HG02571 (cell line): ENCODE data around the gene EFNA4.

Source experiments
- ATAC-seq: cut with Tn5 transposase; IDR thresholded peaks from one replicate; pipeline ENCODE4 v1.9.1; 2021; ENCODE audit warnings: mild to moderate bottlenecking, moderate library complexity; ENCODE audit not compliant: unreplicated experiment

The EFNA4 gene

DNA sequence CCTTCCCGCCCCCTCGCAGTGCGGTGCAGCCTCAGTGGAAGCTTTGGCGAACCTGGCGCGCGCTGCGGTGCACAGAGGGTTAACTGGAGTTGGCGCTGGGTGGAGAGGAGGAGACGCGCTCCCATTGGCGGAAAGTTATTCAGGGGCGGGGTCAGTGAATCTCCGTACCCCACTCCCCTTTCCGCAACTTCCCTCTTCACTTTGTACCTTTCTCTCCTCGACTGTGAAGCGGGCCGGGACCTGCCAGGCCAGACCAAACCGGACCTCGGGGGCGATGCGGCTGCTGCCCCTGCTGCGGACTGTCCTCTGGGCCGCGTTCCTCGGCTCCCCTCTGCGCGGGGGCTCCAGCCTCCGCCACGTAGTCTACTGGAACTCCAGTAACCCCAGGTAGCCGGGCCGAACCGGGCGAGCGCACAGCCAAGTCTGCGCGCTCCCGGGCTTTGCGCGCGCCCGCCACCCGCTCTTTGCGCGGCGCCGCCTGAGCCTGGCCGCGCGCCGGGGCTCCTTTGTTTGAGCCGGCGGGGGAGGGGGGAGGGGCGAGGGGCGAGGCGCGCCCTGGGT is at the start of gene EFNA4:
Gene EFNA4 (plus strand): TSS at position 191 of the 561 bp plus-strand sequence. CDS start 84 bp downstream, at position 275.
- peak; percentile 62 for ATAC-seq

GRCh38 chr1:155014709-155015508 is 48.6 kb upstream of the EFNA4 start:
- no peak for ATAC-seq

- no peak for ATAC-seq
Observed at GRCh38 chr1:155015527-155016230, 47.9 kb upstream of the EFNA4 start.

GRCh38 chr1:155016231-155016831 is 47.2 kb upstream of the EFNA4 start:
- no peak for ATAC-seq

DNA sequence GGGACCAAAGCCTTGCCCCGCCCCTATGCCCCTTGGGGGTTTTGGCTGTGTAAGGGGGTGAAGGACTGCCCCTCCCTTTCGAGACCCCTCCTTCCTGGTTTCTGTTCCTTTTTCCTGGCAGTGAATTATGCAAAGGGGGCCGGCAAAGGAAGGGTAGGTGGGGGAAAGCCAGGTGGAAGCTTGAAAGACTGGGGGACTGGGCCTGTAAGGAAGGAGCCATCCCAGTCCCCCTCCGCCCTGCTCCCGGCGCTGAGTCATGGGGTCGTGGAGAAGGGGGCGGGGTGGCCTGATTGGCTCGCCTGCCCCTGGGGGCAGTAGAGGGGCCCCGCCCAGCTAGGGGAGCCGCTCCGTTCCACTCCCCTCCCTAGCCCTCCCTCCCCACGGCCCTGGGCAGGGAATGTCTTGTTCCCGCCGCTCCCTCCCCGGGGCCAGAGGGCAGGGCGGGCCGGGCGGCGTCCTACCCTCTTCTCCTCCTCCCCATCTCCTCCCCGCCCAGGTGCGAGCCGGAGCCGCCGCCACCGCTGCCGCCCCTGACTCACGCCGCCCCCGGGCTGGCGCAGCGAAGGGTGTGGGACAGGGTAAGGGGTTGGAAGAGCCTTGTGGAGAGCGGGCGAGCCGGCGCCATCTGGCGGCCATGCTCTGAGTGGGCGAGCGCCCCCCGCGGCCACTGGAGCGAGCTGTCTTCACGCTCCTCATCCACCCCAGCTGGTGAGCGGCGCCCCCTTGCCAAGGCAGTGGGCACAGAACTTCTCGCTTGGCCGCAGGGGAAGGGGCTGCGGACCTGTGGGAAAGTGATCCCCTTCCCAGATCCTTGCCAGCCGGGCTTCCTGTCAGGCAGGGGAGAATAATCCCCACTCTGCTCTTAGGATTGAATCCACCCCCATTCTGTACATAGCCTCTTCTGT is 46.2 kb upstream of the EFNA4 start:
- peak; percentile 57 for ATAC-seq

DNA sequence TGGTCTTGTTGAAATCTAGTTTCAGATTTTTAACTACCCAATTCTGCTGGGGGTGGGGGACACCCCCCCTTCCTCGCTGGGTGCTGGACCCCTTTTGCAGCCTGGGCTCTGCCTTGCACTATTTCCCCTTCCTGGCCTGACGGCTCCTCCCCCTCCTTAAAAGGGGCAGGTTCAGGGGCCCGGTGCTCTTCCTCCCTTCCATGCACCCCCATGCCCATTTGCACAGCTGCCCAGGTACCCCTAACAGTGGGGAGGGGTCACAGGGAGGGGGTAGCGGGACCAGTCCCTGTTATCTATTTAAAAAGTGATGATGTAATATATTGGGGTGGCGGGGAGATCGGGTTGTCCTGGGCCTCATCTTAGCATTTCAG is 45.6 kb upstream of the EFNA4 start:
- peak; percentile 18 for ATAC-seq

DNA sequence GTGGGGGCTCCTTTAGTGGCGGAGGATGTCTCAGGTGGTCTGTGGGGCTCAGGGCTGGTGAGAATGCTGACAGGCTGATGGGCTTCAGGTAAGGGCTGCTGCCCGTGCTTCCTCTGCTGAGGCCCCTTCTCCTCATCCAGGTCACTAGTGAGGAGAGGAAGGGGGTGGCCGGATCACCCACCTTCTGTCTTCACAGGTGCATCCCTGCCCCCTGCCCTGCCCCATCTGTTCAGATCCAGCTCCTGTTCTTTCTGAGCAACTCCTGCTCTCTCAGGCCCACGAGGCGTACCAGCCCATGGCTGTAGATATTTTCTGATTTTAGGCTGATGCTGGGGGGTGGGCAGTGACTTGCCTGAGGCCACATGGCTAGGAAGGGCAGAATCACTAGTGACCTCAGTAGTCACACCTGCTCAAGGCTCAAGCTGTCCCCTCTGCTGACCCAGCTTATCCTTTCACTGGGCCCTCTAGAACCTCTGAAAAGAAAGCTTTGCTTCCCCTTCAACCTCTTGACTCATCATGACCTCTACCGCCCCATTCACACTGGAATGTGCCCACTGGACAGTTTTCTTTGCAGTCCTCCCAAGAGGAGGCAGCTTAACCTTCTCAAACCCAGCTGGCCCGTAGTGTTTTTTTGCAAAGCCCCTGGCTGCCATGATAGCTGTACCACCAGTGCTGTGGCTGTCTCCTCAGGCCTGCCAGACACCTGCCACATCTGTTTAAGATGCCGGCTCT is 44.8 kb upstream of the EFNA4 start:
- ATAC-seq, result no peak

GRCh38 chr1:155019377-155020245 is 43.9 kb upstream of the EFNA4 start:
- no peak for ATAC-seq

DNA sequence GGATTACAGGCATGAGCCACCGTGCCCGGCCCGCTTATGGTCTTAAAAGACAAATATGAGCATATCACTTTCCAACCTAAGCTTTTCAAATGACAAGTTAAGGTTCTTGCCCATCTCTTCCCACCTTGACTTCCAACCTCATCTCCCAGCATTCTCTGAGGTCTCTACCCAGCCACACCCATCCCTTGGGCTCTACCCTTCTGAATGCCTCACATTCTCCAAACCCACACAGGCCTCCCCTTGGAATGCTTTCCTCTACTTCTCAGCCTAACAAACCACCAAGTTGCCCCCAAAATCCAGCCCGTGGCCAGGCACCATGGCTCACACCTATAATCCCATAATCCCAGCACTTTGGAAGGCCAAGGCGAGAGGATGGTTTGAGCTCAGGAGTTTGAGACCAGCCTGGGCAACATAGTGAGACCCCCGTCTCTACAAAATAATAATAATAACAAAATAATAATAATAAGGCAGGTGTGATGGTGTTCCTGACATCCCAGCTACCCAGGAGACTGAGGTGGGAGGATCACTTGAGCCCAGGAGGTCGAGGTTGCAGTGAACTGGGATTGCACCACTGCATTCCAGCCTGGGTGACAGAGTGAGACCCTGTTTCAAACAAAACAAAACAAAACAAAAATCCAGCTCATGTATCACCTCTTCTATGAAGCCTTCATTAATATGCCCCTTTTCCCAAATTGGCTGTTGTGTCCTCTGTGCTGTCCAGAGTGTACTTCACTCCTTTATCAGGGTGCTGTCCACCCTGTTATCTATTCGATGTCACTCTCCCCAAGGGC is 41.2 kb upstream of the EFNA4 start:
- no peak for ATAC-seq

GRCh38 chr1:155022927-155023236 is 40.7 kb upstream of the EFNA4 start:
- no peak for ATAC-seq

GRCh38 chr1:155023627-155024026 is 39.9 kb upstream of the EFNA4 start:
- ATAC-seq, result no peak

DNA sequence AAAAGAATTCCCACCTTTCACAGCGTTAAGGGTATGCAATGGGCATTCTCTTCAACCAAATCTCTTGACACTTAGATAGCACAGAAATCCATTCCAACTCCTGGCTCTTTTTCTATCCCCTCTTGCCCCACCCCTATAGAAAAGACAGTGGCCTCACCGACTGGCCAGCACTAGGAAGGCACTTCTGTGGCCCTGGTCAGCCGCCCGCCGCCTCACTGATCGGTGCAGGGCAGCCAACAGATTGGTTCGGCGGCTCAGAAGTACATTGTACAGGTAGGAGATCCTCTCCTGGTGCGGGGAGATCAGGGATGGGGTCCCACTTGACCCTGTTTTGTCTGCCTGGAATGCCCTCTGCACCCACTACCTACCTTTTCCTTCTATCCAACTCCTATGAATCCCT is 39.2 kb upstream of the EFNA4 start:
- ATAC-seq, result no peak

DNA sequence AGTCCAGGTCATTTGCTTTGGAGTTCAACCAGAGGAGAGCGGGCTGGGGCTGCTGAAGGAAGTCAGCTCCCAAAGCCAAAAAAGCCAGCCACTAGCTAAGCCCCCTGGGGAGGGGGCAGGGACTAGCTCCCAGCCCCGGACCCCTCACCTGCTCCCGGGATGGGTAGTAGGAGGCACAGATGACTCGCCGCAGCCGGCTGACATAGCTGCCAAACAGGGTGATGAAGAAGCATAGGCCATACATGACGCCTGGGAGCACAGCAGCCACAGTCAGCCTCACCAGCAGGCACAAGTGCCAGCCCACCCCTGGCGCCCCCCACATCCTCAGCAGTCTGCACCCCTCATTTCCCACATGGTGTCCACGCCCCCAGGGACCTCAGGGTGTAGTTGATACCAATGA is 37.4 kb upstream of the EFNA4 start:
- no peak for ATAC-seq

GRCh38 chr1:155026588-155026987 is 37.0 kb upstream of the EFNA4 start:
- no peak for ATAC-seq

DNA sequence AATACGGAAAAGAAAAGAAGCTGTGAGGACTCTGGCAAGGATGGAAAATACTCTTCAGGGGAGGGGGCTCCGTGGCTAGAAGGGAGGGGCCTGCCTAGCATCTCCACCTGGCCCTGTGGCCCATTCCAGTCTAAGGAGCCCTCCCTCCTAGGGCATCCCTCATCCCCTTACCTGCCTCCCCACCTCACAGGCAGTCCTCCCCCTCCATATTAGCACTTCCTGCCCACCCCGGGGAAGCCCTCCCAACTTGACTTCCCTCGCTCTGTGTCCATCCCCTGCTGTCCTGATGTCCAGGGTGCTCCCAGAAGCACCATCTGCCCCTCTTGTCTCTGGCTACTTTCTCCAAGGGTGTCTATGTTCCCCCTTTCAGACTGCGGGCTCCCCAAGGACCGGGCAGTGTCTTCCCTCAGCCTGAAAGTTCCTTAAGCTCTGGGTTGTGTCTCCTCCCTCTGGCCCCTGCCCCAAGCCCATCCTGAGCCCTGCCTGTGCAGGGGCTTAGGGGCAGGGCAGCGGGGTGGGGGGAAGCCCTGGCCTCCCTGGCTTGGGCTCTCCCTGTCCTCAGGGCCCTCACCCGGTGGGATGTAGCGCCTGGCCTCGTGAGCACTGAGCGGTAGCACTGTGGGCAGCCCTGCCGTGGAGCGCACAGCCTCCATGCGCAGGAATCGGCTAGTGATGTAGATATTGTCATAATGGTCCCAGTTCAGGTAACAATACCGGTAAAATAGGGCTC is 33.9 kb upstream of the EFNA4 start:
- ATAC-seq, result no peak

- ATAC-seq, result no peak
Observed at GRCh38 chr1:155030243-155030795, 33.2 kb upstream of the EFNA4 start.

GRCh38 chr1:155030899-155031298 is 32.6 kb upstream of the EFNA4 start:
- ATAC-seq, result no peak
